HG02798 (cell line): ENCODE results near the gene PTRHD1.
"Not testable (repeated sequence)": the region's sequence is repeated elsewhere in the genome, so short reads cannot be mapped to it uniquely, and the experiment has no call there.

Experiments
- ATAC-seq: cut with Tn5 transposase; IDR thresholded peaks from one replicate; pipeline ENCODE4 v1.9.1; 2021; ENCODE audit warnings: mild to moderate bottlenecking; ENCODE audit not compliant: unreplicated experiment, poor library complexity

The PTRHD1 gene

GRCh38 chr2:24816404-24816803 lies 23.2 kb upstream of the PTRHD1 start:
- ATAC-seq = no peak

DNA sequence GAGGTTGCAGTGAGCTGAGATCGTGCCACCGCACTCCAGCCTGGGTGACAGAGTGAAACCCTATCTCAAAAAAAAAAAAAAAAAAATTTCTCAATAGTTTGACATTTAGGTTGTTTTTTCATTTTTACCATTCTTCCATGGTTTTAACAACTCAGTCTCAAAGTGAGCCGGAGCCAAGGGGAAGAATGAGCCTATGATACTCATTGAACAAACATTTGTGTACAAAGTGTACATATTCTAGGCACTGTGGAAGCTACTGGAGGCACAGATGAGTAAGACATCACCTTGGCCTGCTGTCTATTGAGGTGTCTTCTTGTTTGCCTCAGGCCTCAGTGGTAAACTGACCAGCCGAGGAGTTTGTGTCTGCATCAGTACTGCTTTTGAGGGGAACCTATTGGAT lies 22.0 kb upstream of the PTRHD1 start:
- ATAC-seq = no peak

DNA sequence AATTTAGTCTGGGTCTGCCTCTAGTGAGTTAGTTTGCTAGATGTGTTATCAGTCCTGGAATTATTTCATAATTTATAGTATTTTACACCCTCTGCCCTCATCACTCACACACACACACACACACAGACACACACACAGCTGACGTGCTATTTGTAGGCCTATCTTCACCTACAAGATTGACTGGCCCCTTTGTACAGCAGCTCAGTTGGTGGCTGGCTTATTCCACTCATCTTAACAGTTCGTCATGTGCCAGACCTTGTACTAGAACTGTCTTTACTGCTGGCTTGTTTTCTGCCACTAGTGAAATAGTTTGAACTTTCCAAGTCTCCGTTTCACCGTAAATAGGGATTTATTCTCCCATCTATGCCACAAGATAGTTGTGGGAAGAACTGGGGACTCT lies 21.3 kb upstream of the PTRHD1 start:
- ATAC-seq = no peak

GRCh38 chr2:24813691-24814137 lies 20.5 kb upstream of the PTRHD1 start:
- ATAC-seq = no peak

DNA sequence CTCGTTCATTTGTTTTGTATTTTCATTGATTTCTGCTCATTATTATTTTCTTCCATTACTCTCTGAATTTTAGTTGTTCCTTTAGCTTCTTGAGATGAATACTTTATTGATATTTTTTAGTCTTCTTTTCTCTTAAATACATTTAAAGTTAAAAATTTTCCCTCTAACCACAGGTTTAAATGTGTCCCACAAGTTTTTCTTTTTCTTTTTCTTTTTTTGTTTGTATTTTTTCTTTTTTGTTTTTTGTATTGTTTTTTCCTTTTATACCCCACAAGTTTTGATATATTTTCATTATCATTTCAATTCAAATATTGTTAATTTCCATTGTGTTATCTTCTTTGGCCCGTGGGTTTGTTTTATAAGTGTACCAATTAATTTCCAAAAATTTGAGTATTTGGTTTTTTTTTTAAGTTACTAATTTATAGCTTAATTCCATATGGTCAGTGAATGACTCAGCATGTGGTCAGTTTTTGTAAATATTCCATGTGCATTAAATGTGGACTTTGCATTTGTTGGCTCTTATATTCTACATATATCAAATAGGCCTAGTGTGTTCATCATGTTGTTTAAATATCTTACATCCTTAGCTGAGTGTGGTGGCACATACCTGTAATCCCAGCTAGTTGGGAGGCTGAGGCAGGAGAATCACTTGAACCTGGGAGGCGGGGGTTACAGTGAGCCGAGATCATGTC lies 16.3 kb upstream of the PTRHD1 start:
- ATAC-seq = no peak

DNA sequence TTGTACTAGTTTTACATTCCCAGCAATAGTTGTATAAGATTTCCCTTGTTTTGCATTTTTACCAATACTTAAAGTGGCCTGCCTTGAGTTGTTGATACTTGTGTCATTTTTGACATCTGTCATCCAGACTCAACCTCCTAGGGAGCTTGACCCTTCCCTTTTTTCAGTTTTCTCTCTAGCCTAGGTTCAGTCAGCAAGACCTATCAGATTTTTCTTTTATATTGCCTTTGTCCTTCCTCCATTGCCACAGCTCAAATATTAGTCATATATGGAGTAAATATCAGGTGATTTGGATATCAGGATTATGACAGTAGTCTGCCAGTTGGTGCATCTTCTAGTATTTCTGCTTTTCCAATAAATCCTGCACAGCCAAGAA lies 13.5 kb upstream of the PTRHD1 start:
- no peak for ATAC-seq

DNA sequence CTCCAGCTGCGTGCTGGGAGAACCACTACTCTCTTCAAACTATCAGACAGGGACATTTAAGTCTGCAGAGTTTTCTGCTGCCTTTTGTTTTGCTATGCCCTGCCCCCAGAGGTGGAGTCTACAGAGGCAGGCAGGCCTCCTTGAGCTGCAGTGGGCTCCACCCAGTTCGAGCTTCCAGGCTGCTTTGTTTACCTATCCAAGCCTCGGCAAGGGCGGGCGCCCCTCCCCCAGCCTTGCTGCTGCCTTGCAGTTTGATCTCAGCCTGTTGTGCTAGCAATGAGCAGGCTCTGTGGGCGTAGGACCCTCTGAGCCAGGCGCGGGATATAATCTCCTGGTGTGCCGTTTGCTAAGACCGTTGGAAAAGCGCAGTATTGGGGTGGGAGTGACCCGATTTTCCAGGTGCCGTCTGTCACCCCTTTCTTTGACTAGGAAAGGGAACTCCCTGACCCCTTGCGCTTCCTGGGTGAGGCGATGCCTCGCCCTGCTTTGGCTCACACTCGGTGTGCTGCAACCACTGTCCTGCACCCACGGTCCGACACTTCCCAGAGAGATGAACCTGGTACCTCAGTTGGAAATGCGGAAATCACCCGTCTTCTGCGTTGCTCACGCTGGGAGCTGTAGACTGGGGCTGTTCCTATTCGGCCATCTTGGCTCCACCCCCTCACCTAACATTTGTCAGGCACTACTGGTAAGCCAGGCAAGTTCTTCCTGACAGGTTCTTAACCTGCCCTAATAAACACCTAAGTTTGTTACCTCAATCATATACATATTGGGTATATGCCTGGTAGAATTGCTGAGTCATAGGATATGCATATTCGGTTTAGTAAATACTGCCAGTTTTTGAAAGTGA lies 12.8 kb upstream of the PTRHD1 start:
- ATAC-seq = not testable (repeated sequence)

DNA sequence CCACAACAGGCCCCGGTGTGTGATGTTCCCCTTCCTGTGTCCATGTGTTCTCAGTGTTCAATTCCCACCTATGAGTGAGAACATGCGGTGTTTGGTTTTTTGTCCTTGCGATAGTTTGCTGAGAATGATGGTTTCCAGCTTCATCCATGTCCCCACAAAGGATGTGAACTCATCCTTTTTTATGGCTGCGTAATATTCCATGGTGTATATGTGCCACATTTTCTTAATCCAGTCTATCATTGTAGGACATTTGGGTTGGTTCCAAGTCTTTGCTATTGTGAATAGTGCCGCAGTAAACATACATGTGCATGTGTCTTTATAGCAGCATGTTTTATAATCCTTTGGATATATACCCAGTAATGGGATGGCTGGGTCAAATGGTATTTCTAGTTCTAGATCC lies 7.3 kb upstream of the PTRHD1 start:
- ATAC-seq = not testable (repeated sequence)

GRCh38 chr2:24797644-24798043 lies 4.5 kb upstream of the PTRHD1 start:
- ATAC-seq = no peak

GRCh38 chr2:24793761-24794435 lies 707 bp upstream of the PTRHD1 start:
- ATAC-seq = no peak

DNA sequence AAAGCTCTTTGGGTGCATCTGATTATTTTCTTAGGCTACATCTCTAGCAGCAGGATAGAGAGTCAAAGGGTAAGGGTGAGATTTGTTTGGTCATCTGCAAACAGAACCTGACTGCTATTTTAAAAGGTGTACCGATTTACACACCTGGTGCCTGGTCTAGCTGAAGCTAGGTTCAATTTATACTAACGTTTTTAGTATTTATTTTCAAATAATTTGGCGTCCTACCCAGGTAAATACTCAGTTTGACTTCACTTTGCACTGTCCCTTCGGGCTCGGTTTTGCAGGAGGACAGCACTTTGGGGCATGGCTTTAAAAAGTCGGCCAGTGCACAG lies 683 bp downstream of the PTRHD1 start:
- no peak for ATAC-seq

DNA sequence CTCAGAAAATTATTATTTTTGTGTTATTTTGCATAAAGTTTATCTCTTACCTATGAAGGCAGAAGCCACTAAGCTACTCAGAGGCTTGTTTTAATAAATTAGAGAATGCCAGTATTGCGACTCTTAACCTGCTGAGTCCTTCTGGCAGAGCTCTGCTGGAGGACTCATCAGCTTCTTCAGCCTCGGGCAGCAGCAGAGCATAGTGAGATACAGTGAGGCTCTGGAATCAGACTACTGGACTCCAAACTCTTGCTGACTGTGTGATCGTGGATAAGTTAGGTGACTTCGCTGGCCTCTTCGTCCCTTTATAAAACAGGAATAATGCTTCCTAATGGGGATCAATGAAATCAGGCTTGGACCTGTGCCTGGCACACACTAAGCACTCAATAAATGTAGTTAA lies 1.7 kb downstream of the PTRHD1 start:
- no peak for ATAC-seq

GRCh38 chr2:24788816-24789215 lies 4.4 kb downstream of the PTRHD1 start:
- ATAC-seq = no peak

DNA sequence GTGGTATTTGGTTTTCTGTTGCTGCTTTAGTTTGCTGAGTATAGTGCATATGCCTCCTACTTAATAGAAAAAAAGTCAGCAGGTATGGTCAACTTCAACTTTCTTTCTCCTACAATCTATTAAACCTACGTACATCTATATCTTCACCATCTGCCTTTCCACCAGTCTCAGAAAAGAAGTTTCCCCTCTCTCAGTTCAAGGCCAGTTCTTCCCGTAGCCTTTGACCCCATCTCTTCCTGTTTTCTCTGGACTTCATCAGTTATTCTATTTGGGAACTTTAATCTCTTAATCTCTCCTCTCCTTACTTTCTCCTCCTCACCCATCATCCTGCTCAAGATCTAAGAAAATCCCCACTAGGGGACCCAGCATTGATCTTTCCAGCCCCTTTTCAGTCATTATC lies 5.7 kb downstream of the PTRHD1 start:
- no peak for ATAC-seq

GRCh38 chr2:24785671-24786321 lies 7.4 kb downstream of the PTRHD1 start:
- ATAC-seq = peak; percentile 64

DNA sequence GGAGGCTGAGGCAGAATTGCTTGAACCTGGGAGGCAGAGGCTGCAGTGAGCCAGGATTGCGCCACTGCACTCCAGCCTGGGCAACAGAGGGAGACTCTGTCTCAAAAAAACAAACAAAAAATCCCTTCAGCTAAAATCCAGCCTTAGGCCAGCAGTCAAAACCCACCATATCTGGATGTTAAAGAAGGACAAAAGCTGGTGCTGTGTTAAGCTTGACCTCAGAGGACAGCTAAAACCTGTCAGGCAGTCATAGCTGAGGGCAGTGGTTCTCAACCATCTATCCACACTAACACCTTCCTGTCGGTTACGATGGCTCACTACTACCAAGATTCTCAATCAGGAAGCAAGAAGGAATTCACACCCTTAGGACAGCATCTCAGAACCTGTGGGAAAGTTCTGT lies 9.6 kb downstream of the PTRHD1 start:
- ATAC-seq = no peak

DNA sequence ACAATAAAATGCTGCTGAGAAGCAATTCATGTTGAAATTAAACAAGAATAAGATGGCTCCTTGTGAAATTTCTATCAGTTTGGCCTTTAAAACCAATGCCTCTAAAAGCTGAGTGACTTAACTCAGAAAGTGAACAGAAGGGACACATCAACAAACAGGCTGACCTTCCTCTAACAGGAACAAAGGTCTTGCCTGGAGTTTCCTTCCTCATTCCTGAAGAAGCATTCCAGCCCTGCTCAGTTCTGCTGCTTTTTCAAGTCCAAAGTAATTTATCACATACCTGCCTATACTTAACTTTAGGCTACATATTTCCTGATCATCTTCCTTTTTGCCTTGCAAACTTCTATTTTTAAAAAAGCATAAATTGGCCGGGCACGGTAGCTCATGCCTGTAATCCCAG lies 14.1 kb downstream of the PTRHD1 start:
- no peak for ATAC-seq

GRCh38 chr2:24774373-24774772 lies 18.8 kb downstream of the PTRHD1 start:
- no peak for ATAC-seq

DNA sequence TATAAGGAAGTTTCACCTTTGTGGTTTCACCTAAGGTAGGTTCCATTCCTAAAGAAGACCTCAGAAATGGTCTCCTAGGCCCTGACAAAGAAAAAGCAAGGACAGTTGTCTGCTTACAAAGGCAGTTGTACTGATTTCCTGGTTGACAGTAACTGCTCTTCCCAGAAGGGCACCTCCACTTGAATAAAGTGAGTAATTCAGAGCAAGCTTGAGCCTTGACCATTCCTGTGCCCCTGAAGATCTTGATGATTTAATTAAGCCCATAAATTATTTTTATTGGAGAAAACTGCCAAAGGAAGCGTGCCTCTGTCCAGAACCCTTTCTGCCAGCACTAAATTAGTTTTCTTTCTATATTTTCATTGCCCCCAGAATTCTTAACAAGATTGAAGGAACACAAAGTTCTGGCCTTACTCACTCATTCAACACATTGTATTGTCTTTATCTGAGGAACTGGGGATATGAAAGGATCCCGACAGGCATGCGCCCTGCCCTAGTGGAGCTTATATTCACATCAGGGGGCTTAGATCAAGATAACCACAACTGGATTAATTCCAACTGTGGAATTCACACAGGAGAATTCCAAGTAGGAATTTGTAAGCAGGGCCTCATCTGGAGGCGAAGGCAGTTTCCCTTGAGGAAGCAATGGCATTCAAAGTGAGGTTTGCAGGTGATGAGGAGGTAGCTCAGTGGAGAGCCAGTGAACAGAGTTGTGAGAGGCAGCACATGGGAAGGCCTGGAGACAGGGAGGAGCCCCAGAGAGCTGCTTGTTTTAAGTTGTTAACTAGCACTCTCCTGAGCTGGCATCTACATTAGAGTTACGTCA lies 21.2 kb downstream of the PTRHD1 start:
- ATAC-seq = no peak

DNA sequence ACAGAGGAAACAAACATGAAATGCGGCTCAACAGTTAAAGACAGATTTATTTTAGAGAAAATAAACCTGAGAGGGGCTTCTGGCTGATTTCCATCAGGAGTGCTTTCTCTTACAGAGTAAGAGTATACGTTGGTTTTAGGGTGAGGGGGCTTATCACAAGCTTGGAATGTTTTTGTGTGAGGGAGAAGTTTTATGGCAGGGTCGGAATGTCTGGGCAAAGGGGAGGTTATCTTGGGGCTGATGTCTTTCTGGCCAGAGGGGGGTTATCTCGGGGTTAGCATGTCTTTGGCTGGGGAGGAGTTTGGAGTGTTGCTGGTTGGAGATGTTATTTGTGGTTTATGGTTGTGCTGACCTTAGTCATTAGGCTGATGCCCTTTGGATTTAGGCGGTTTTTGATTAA lies 22.1 kb downstream of the PTRHD1 start:
- no peak for ATAC-seq
